Pancreas (tissue), 10 donors: ENCODE measurements around the gene CEMIP2. TPM values are rescaled to one million over a fixed set of nuclear protein-coding genes. Genes with fewer than 3 reads are reported as not detected.
A peak's percentile ranks its signal among the peaks of the same experiment; 100 is the strongest.

ENCODE experiments used
- ATAC-seq, 4 donors: fragments of 200-7000 bp; cut with Tn5 transposase; one replicate each; pipeline versions ENCODE4 v1.8.0 to v1.9.1; 2020; ENCODE audit warnings: mild to moderate bottlenecking in 4 of 4, moderate library complexity in 4 of 4
- DNase-seq, 6 donors: peaks; one replicate each; pipeline ENCODE4 v3.0.0-alpha.2; 2020
- FAIRE-seq: peaks from 2 replicates; lab custom pipeline; 2012; peaks lifted over from hg19 to GRCh38; lab: Jason Lieb, UNC
- H3K27ac ChIP-seq, 4 donors: fragments of 200-600 bp; sonication (generic); 1 replicate in 3 of 4; 2 replicates in 1 of 4; pipeline versions ENCODE4 v1.5.0 to v1.8.0; 2020
- H3K27me3 ChIP-seq, 4 donors: fragments of 200-600 bp; one replicate each; pipeline ENCODE4 v1.8.0; 2021
- H3K36me3 ChIP-seq, 3 donors: fragments of 200-600 bp; sonication (generic) in 1 of 3; one replicate each; pipeline versions ENCODE4 v1.5.0 to v1.8.0; 2020 to 2021
- H3K4me1 ChIP-seq, 3 donors: fragments of 200-600 bp; one replicate each; pipeline ENCODE4 v1.8.0; 2021
- H3K4me3 ChIP-seq, 4 donors: fragments of 200-600 bp; sonication (generic) in 2 of 4; one replicate each; pipeline versions ENCODE4 v1.5.0 to v1.8.0; 2020 to 2021
- H3K9me3 ChIP-seq, 4 donors: fragments of 200-600 bp; one replicate each; pipeline ENCODE4 v1.8.0; 2021
- WGBS, 2 donors: extraction: QIAGEN DNeasy Blood & Tissue Kit; methylation state at CpG; one replicate each; pipeline ENCODE4 v1.1.7; 2013; 5-methylcytosine and 5-hydroxymethylcytosine counted together
- intact Hi-C, 3 donors: fragments of 100-400 bp; cut with DNase I; formaldehyde crosslinking; loops; one replicate each; pipeline versions ENCODE4 v1.11.1 to v1.14.2; 2022
- polyA plus RNA-seq, 2 donors: library from polyadenylated mRNA; stranded (reverse); fragments of 200-250 nt; gene quantifications; one replicate each; pipeline ENCODE4 v1.2.3, GENCODE V29; 2013
- total RNA-seq, 6 donors: library from RNA; stranded (reverse); fragmentation: NEBNext Ultra II Directional in 4 of 6; extraction: Animal tissue kit (Norgen Biotek cat#: 25700) in 4 of 6; gene quantifications; one replicate each; pipeline versions ENCODE4 v1.2.1 to v1.2.4, GENCODE V29; 2021 to 2023
- TF ChIP-seq, protein P1 (sequence below), 4 donors: fragments of 200-600 bp; sonication (generic) in 3 of 4; IDR thresholded peaks; one replicate each; pipeline versions ENCODE4 v1.5.0 to v1.8.0; 2021; ENCODE audit warnings: antibody characterized with exemption in 4 of 4
- donor health status: healthy with polysubstance abuse.
- donor health status: DM: no; HTN: no; CAD: no; lungs with moderate emphysema.
- donor health status: DM: no; HTN: no; CAD: no.
- donor health status: control.
- donor health status: control.
- donor health status: Bipolar disorder and iron deficiency.
- donor health status: DM: yes; HTN: yes; CAD: no.
- donor health status: DM: no; HTN: no; CAD: no.
- donor health status: DM: no; HTN: no; CAD: no.
- donor health status: DM: yes; HTN: yes; CAD: no.

CEMIP2 gene
- total and polyA plus RNA-seq, 8 donors: 14.3 to 42.1 (median 23.3) TPM

DNA sequence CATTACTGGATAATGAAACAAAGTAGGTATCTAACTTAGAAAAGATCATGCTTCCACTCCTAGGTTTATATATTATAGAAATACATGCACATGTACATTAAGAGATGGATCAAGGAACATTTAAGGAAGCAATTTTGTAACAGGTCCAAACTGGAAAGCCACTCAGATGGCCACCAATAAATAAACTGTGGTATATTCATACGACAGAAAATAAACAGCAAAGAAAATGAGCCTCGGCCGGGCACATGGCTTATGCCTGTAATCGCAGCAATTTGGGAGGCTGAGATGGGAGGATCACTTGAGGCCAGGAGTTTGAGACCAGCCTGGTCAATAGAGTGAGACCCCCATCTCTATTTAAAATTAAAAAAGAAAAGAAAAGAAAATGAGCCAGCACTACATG is 25.6 kb downstream of the CEMIP2 start:
- no peak for FAIRE-seq

DNA sequence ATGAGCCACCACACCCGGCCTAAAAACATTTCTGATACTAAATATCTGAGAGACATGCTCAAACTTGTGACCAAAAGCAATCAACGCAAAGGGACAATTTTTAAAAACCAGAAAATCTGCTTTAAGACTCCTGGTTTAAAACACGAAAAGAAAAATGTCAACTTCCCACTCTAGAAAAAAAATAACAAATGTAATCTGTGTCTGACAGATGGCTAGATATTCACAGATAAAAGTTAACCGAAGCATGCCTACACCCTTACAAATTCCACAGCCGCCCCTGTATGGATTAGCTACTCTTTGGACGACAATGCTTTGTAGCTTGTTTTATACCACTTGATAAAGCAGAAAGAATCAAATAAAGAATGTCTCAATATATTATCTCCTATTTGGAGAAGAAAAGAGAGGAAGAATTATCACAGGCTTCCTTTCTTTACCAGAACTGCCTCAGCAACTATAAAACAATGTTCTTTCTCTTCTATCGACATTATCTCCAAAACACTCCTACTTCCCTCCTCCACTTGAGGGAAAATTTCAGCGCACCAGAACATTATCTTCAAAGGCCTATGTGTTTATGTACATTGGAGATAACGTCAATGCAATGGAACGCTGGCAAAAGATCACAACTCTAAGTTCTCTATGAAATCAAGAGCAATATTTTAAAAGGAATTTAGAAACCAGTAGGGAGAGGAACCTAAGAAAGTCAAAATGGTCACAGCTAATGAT is 26.2 kb downstream of the CEMIP2 start:
- no peak for FAIRE-seq
- WGBS, 2 donors: 18 to 21% methylated on average over 10 of the region's 10 CpGs

More for the DNA sequence above, 25.6 kb downstream of the CEMIP2 start:
- no peaks in the 10 kb centered on the region for H3K9me3 ChIP-seq
- 68 to 74% methylated on average over 4 of the region's 4 CpGs for WGBS, 2 donors
- TF ChIP-seq, protein P1, sequence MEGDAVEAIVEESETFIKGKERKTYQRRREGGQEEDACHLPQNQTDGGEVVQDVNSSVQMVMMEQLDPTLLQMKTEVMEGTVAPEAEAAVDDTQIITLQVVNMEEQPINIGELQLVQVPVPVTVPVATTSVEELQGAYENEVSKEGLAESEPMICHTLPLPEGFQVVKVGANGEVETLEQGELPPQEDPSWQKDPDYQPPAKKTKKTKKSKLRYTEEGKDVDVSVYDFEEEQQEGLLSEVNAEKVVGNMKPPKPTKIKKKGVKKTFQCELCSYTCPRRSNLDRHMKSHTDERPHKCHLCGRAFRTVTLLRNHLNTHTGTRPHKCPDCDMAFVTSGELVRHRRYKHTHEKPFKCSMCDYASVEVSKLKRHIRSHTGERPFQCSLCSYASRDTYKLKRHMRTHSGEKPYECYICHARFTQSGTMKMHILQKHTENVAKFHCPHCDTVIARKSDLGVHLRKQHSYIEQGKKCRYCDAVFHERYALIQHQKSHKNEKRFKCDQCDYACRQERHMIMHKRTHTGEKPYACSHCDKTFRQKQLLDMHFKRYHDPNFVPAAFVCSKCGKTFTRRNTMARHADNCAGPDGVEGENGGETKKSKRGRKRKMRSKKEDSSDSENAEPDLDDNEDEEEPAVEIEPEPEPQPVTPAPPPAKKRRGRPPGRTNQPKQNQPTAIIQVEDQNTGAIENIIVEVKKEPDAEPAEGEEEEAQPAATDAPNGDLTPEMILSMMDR (IDR thresholded peaks at IDR 0.05): no peak
- ATAC-seq (no peak), DNase-seq (no peak)
- intact Hi-C loops: no loop called here
- peaks cover 32 to 58% (median 51%) of the 10 kb centered on the region in 3 donors for H3K4me1 ChIP-seq
- H3K27me3 ChIP-seq: no peaks in the 10 kb centered on the region
- peak overlapping the region in 3 of 4 donors; percentile 8 to 82 (median 80) for H3K27ac ChIP-seq
- H3K4me3 ChIP-seq: no peak overlapping the region
- peaks cover 0 to 8% (median 0%) of the 10 kb centered on the region in 3 donors for H3K36me3 ChIP-seq

DNA sequence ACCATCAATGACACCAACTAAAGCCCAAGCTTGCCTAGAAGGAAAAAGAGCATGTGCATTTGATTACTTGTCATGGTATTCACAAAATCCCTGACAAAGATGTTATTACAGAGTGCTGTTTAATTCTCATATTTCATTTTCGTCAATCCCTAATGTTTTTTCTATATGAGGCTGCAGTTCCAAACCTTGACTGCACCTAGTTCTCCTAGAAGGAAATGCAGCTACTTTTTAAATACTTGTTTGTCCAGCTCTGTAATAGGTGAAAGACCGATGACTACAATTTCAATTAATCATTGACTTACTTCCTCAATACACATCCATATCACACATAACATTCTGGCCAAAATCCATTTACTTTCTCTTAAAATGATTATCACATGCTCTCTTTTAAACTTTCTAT is 28.1 kb downstream of the CEMIP2 start:
- TF ChIP-seq, protein P1 (IDR thresholded peaks at IDR 0.05): peak in 1 of 4 donors; percentile 14
- H3K36me3 ChIP-seq: peaks cover 0 to 6% (median 0%) of the 10 kb centered on the region in 3 donors
- DNase-seq (no peak), FAIRE-seq (peak; percentile 66), ATAC-seq (peak; percentile 82 to 89 (median 86))
- no peaks in the 10 kb centered on the region for H3K9me3 ChIP-seq
- H3K4me1 ChIP-seq: peaks cover 35 to 64% (median 58%) of the 10 kb centered on the region in 3 donors
- no peaks in the 10 kb centered on the region for H3K27me3 ChIP-seq
- peak overlapping the region; percentile 59 to 82 (median 71) for H3K27ac ChIP-seq
- intact Hi-C loops: no loop called here
- 12 to 25% methylated on average over 2 of the region's 2 CpGs for WGBS, 2 donors
- peak overlapping the region in 1 of 4 donors; percentile 8 for H3K4me3 ChIP-seq

More for the DNA sequence above, 26.2 kb downstream of the CEMIP2 start:
- H3K4me3 ChIP-seq: no peak overlapping the region
- H3K27ac ChIP-seq: peak overlapping the region in 3 of 4 donors; percentile 8 to 82 (median 80)
- ATAC-seq (peak; percentile 19 to 73 (median 60)), DNase-seq (peak in 1 of 6 donors; percentile 63)
- H3K27me3 ChIP-seq: no peaks in the 10 kb centered on the region
- TF ChIP-seq, protein P1 (IDR thresholded peaks at IDR 0.05): no peak
- intact Hi-C loops: no loop called here
- no peaks in the 10 kb centered on the region for H3K9me3 ChIP-seq
- H3K36me3 ChIP-seq: peaks cover 0 to 6% (median 0%) of the 10 kb centered on the region in 3 donors
- peaks cover 35 to 64% (median 57%) of the 10 kb centered on the region in 3 donors for H3K4me1 ChIP-seq

DNA sequence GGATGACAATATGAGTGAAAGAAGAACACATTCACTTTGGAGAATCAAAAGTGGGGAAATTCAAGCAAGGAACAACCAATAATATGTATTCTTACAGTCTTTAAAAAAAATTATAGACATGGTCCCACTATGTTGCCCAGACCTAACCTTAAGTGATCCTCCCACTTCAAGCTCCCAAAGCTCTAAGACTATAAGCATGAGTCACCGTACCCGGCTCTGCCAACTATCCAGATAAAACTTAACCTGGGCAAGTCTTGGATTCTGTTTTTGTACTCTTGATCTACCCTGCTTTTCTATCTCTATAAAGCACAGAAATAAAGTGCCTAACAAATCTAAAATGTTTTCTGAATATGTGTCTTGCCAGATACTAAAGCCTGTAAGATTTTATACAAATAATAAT is 30.9 kb downstream of the CEMIP2 start:
- TF ChIP-seq, protein P1 (IDR thresholded peaks at IDR 0.05): no peak
- Histone ChIP-seq H3K27ac (peak overlapping the region in 1 of 4 donors; percentile 82), H3K4me1 (peaks cover 30 to 52% (median 46%) of the 10 kb centered on the region in 3 donors), H3K9me3 (no peaks in the 10 kb centered on the region), H3K27me3 (no peaks in the 10 kb centered on the region), H3K4me3 (no peak overlapping the region), H3K36me3 (peaks cover 0 to 15% (median 0%) of the 10 kb centered on the region in 3 donors)
- ATAC-seq (peak; percentile 51 to 62 (median 56)), DNase-seq (peak in 2 of 6 donors; percentile 43 to 54), FAIRE-seq (no peak)
- intact Hi-C loops: no loop called here
- 27 to 34% methylated on average over 2 of the region's 2 CpGs for WGBS, 2 donors
